Panc1 (cell line): ENCODE data around the gene TBX1. TPM values are rescaled to one million over a fixed set of nuclear protein-coding genes. Genes with fewer than 3 reads are reported as not detected.

Experiments
- ATAC-seq: fragments of 200-7000 bp; cut with Tn5 transposase; 2 replicates; pipeline ENCODE4 v1.9.1; 2020; ENCODE audit warnings: mild to moderate bottlenecking, moderate library complexity
- BruUV-seq: library from RNA; stranded (reverse); fragments of 400-500 nt; replicated peaks from 2 replicates; lab custom pipeline; 2021; lab: Mats Ljungman, UMichigan
- CTCF ChIA-PET: fragments of 300-600 bp; sonication (Branson Sonifier 250); formaldehyde crosslinking; loops from one replicate; lab custom pipeline; 2022; ENCODE audit warnings: antibody characterized with exemption; lab: Charles Lee
- POLR2A ChIA-PET: fragments of 300-600 bp; sonication (Branson Sonifier 250); formaldehyde crosslinking; loops from one replicate; lab custom pipeline; 2022; ENCODE audit warnings: antibody characterized with exemption; lab: Charles Lee
- DNase-seq: peaks from one replicate; pipeline ENCODE4 v3.0.0-alpha.2; 2010; ENCODE audit warnings: low read depth, low spot score
- H3K27ac ChIP-seq: 2 replicates; pipeline ENCODE4 v1.5.1; 2011; ENCODE audit warnings: mild to moderate bottlenecking, low read length, inconsistent platforms
- H3K27me3 ChIP-seq: fragments of 200-500 bp; sonication (Bioruptor generic); 2 replicates; pipeline ENCODE4 v1.6.0; 2014; ENCODE audit warnings: low read length, inconsistent platforms; ENCODE audit not compliant: control insufficient read depth, insufficient read depth
- H3K36me3 ChIP-seq: fragments of 200-500 bp; sonication (Bioruptor generic); 2 replicates; pipeline ENCODE4 v1.5.1; 2014; ENCODE audit warnings: inconsistent platforms, mild to moderate bottlenecking, low read length, moderate library complexity; ENCODE audit not compliant: control insufficient read depth, insufficient read depth
- H3K4me1 ChIP-seq: 2 replicates; pipeline ENCODE4 v1.5.1; 2011; ENCODE audit warnings: inconsistent platforms, mild to moderate bottlenecking, low read length, moderate library complexity; ENCODE audit not compliant: control insufficient read depth, insufficient read depth
- H3K4me3 ChIP-seq, 2 experiments: 2 replicates each; pipeline ENCODE4 v1.5.1; 2011 to 2012; ENCODE audit warnings: low read depth in 2 of 2, low read length in 2 of 2, mild to moderate bottlenecking in 2 of 2, inconsistent platforms in 1 of 2, moderate library complexity in 1 of 2
- H3K9me3 ChIP-seq: fragments of 200-500 bp; sonication (Bioruptor generic); 2 replicates; pipeline ENCODE4 v1.5.1; 2014; ENCODE audit warnings: low read depth, mild to moderate bottlenecking, inconsistent platforms, low read length, moderate library complexity; ENCODE audit not compliant: control insufficient read depth, insufficient read depth
- CTCF ChIP-seq: fragments of 450-650 bp; IDR thresholded peaks from 2 replicates; pipeline ENCODE4 v1.5.1; 2017; ENCODE audit warnings: mild to moderate bottlenecking
- POLR2AphosphoS5 ChIP-seq: IDR thresholded peaks from 2 replicates; pipeline ENCODE4 v1.6.1; 2012; ENCODE audit warnings: mild to moderate bottlenecking, low read depth, low read length, moderate library complexity
- REST ChIP-seq, 2 experiments: IDR thresholded peaks; 2 replicates each; pipeline ENCODE4 v1.6.1; 2011 to 2012; ENCODE audit warnings: low read depth in 2 of 2, control low read depth in 1 of 2, low read length in 1 of 2, mild to moderate bottlenecking in 1 of 2, moderate library complexity in 1 of 2; ENCODE audit not compliant: insufficient read depth in 1 of 2
- SIN3A ChIP-seq: IDR thresholded peaks from 2 replicates; pipeline ENCODE4 v1.6.1; 2012; ENCODE audit warnings: low read depth, mild to moderate bottlenecking, low read length, moderate library complexity, borderline replicate concordance; ENCODE audit not compliant: insufficient read depth
- TCF7L2 ChIP-seq: IDR thresholded peaks from 2 replicates; pipeline ENCODE4 v1.6.1; 2011; ENCODE audit warnings: mild to moderate bottlenecking, low read depth, low read length, inconsistent platforms
- in situ Hi-C: cut with HindIII; loops from 2 replicates; pipeline ENCODE4 v1.10.0; 2016; ENCODE audit warnings: low sequenced_read_pairs, low pct_unique_long_range_greater_than_20kb
- intact Hi-C: fragments of 100-400 bp; cut with micrococcal nuclease; formaldehyde crosslinking; loops from one replicate; pipeline ENCODE4 v1.10.0; 2022; ENCODE audit not compliant: unreplicated experiment
- total RNA-seq: library from RNA; stranded (reverse); gene quantifications from one replicate; pipeline ENCODE4 v1.2.1, GENCODE V29; 2021; ENCODE audit not compliant: unreplicated experiment

Gene TBX1
- total RNA-seq, 1 experiment from 2014 or later = 91.7 TPM

GRCh38 chr22:19746726-19747125 is 13.9 kb upstream of the TBX1 start:
- intact Hi-C loops = no loop called here
- DNase-seq = no peak
- ChIA-PET CTCF (no interaction called here), POLR2A (no interaction called here)
- no TSS peak for BruUV-seq
- Histone ChIP-seq H3K27me3 (no peaks in the 10 kb centered on the region), H3K36me3 (no peaks in the 10 kb centered on the region), H3K4me3 (no peak overlapping the region), H3K4me1 (peaks cover 12% of the 10 kb centered on the region), H3K27ac (no peak overlapping the region), H3K9me3 (no peaks in the 10 kb centered on the region)
- in situ Hi-C loops = no loop called here
- TF ChIP-seq SIN3A = no peak
- TF ChIP-seq TCF7L2 = no peak
- TF ChIP-seq POLR2AphosphoS5 = no peak
- no peak for TF ChIP-seq CTCF
- no peak for TF ChIP-seq REST (IDR thresholded peaks at IDR 0.05; ENCODE audit: insufficient read depth in 1 of 2, low read depth in 2 of 2, low read length in 1 of 2)
- no peak for ATAC-seq

GRCh38 chr22:19747551-19747950 is 13.0 kb upstream of the TBX1 start:
- BruUV-seq = no TSS peak
- DNase-seq = no peak
- ATAC-seq = no peak
- no peak overlapping the region for H3K27ac ChIP-seq
- no peaks in the 10 kb centered on the region for H3K9me3 ChIP-seq
- intact Hi-C loops = no loop called here
- POLR2A ChIA-PET = no interaction called here
- peaks cover 14% of the 10 kb centered on the region for H3K4me1 ChIP-seq
- CTCF ChIA-PET = no interaction called here
- in situ Hi-C loops = no loop called here
- no peak overlapping the region for H3K4me3 ChIP-seq
- TF ChIP-seq CTCF = no peak
- TF ChIP-seq SIN3A = no peak
- no peak for TF ChIP-seq POLR2AphosphoS5
- no peak for TF ChIP-seq TCF7L2
- no peaks in the 10 kb centered on the region for H3K36me3 ChIP-seq
- H3K27me3 ChIP-seq = no peaks in the 10 kb centered on the region
